ENCODE measurements around the gene MYH8.

The MYH8 gene

GRCh38 chr17:10421900-10422542 is at the start of gene MYH8:
Gene MYH8, minus strand, starts transcription at chr17:10421950. Its CDS starts 1,723 bp downstream, at chr17:10420227.
- DNase-seq (ENCODE audit: low read depth in 2 of 2), result no peak

GRCh38 chr17:10469459-10469858 is 47.7 kb upstream of the MYH8 start, which contains the start of gene MYH4:
Gene MYH4, minus strand, starts transcription at chr17:10469559. Its CDS starts 2,814 bp downstream, at chr17:10466745.
- DNase-seq (ENCODE audit: low read depth in 2 of 2), result no peak

DNA sequence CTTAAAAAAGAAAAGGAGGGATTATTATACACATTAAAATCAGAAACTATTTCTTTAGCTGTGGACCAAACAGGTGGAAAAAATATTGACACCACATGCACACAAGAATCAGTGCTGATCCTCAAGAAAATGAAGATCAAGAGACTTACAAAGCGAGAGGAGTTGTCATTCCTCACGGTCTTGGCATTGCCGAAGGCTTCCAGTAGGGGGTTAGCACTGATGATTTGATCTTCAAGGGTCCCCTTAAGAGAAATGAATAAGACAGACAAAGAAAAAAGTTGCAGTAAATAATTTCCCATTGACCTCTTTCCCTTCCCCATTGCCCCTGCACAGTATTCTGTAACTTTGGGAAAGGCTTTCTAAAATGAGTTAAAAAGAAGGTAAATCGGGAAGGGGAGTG is 41.7 kb upstream of the MYH8 start:
- no peak for DNase-seq (ENCODE audit: low read depth in 2 of 2)

GRCh38 chr17:10460062-10460461 is 38.3 kb upstream of the MYH8 start:
- no peak for DNase-seq (ENCODE audit: low read depth in 2 of 2)

- no peak for DNase-seq (ENCODE audit: low read depth in 2 of 2)
These were observed 37.0 kb upstream of the MYH8 start for GRCh38 chr17:10458701-10459100.

GRCh38 chr17:10457952-10458351 is 36.2 kb upstream of the MYH8 start:
- DNase-seq (ENCODE audit: low read depth in 2 of 2), result no peak

DNA sequence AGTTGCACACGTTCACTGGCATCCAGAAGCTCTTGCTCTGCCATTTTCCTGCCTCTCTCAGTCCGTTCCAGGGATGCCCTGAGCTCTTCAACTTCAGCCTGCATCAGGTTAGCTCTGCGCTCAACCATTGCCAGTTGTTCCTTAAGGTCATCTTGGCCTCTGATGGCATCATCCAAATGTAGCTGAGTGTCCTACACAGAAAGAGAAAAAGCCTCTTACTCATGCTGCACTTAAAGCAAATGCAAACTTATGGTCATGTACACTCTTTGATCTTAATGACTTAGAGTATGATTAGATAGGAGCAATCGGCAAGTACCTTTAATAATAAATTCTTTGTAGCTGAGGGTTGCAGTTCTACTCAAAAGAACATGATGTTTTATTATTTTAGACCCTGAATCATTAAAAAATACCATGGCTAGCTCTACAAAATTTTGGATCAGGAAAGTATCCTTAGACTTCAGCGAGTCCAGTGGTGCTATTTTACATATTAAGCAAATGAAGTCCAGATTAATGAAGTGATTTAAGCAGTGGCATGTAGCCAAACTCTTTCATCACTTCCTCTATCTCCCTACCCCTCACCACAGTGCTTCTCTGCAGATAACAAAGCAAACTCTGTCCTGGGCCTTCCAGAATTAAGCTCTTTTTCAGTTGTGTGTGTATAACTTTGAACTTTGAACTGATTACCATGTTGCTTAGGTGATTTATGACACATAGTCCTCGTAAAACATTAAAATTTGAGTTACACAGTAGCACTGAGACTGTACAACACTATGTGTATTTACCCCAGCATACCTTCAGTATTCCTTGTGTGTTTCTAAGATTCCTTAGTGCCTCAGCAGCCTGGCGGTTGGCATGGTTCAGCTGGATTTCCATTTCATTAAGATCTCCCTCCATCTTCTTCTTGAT is 25.5 kb upstream of the MYH8 start:
- no peak for DNase-seq (ENCODE audit: low read depth in 2 of 2)

GRCh38 chr17:10439816-10440215 is 18.1 kb upstream of the MYH8 start:
- no peak for DNase-seq (ENCODE audit: low read depth in 2 of 2)

DNA sequence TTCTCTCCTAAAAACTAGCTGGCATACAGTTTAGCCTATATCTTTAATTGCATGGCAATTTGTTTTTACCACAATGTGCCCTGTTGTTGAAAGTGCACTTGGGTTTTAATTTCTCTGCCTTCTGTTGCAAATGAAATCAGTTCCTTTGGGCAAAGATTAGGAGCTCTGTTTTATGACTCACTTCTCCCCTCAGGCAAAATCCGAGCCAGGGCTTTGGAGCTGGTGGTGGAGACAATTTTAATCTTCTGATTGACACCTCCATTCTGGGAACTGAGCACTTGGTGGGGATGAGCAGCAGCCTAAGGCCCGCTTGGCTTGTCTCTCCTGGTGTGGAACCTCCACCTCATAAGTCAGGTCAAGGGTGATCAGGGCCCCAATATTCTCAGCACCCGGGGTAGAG is 13.3 kb upstream of the MYH8 start:
- DNase-seq (ENCODE audit: low read depth in 2 of 2), result no peak

DNA sequence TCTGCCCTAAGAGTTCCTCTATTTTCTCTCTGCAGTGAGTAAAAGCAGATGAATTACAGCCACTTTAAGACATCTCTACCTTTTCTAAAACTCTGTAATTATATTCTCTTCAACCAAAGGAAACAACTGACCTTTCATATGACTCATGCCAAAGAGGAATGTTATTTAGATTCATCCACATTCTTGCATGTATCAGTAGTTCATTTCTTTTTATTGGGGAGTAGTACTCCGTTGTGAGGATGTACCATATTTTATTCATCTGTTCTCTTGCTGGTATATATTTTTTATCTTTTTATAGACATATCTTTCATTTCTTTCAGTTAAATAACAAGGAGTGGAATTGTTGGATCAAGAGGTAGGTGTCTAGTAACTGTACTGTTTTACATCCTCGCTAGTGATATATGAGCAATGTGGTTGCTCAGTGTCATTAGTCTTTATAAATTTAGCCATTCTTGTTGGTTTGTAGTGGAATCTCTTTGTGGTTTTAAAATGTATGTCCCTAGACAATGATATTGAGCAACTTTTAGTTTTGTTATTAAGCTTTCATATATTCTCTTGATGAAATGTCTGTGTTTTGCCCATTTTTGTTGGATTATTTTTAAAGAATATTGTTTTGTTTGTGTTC is 7.8 kb upstream of the MYH8 start:
- no peak for DNase-seq (ENCODE audit: low read depth in 2 of 2)

DNA sequence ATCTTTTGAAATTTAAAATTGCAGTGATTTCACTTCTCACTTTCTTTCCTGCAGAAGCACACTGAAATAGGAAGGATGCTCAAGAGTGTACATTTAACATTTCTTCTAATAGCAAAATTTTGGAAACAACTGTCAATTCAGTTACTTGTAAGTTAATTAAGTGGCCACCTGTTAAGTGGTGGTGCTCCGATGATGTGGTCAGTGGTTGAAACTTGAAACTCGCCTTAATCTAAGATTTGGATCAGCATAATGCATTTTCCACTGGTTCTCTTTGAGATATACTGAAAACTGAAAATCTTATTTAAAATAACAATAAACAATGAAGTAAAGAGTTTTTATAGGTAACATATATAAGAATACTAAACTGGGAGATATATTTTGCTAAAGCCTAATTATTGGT is 7.0 kb upstream of the MYH8 start:
- DNase-seq (ENCODE audit: low read depth in 2 of 2), result no peak

- no peak for DNase-seq (ENCODE audit: low read depth in 2 of 2)
These were observed 539 bp downstream of the MYH8 start for GRCh38 chr17:10421211-10421610.

DNA sequence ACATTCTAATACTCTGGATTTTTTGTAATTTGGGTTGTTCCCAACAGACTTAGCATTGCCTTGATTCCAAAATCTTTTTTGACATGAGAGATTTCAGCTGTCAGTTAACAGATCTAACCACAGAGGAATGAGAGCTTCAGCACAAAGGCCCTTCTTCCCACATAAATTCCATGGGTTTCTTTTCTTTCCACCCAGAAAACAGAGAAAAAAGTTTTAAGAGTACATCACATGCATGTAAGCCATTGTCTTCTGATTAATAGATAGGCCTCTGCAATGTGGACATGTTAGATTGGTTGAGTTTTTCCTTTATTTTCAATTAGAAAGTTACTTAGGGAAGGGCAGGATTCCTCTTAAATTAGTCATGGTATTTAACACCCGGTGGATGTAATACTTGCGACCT is 939 bp downstream of the MYH8 start:
- no peak for DNase-seq (ENCODE audit: low read depth in 2 of 2)

DNA sequence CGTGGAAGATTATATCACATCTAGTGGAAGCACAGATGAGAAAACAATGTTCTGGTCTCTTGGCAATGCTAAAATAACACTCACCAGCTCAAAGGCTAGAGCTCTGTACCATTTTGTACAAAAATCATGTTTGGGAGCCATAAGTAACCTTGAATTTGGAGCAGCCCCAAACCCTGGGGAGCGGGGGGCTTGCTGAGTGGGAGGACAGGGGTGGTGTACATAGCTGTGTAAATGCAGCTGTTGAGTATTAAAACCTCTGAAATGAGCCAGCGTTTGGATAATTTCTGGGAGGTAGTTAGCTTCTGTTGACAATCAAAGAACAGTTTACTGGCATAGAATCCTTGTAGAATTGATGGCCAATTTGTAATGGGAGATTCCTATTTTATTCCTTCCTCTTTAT is 4.3 kb downstream of the MYH8 start:
- no peak for DNase-seq (ENCODE audit: low read depth in 2 of 2)

DNA sequence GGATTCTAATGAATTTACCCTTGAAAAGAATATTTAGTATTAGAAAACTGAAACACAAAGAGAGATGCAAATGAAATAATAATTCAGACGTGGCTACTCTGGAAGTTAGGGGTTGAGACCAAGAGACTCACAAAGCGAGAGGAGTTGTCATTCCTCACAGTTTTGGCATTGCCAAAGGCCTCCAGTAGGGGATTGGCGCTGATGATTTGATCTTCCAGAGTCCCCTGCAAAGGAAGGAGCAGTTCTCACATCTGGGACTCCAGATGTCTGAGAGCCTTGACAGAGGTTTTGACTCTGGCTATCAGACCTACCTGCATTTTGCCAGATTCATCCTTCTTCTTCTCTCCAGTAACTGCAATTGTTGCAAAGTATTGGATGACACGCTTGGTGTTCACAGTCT is 6.6 kb downstream of the MYH8 start:
- DNase-seq (ENCODE audit: low read depth in 2 of 2), result no peak

DNA sequence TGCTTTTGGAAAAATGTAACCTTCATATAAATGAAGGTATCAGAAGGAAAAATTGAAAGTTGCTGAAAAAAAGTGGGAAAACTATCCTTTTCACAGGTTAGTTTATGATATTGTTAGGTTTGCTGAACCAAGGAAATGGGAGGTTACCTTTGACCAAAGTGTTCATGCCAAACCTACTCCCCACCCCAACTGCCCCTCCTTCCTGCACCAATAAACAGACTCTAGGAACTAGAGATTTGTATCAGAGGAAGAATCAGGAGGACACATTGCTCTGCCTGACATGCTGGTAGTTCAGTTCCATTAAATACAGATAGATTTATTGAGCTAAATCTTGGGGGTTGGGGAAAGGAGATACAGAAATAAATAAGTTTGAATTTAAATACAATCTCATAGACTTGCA is 18.2 kb downstream of the MYH8 start:
- no peak for DNase-seq (ENCODE audit: low read depth in 2 of 2)

GRCh38 chr17:10398352-10398751 is 23.4 kb downstream of the MYH8 start:
- no peak for DNase-seq (ENCODE audit: low read depth in 2 of 2)

DNA sequence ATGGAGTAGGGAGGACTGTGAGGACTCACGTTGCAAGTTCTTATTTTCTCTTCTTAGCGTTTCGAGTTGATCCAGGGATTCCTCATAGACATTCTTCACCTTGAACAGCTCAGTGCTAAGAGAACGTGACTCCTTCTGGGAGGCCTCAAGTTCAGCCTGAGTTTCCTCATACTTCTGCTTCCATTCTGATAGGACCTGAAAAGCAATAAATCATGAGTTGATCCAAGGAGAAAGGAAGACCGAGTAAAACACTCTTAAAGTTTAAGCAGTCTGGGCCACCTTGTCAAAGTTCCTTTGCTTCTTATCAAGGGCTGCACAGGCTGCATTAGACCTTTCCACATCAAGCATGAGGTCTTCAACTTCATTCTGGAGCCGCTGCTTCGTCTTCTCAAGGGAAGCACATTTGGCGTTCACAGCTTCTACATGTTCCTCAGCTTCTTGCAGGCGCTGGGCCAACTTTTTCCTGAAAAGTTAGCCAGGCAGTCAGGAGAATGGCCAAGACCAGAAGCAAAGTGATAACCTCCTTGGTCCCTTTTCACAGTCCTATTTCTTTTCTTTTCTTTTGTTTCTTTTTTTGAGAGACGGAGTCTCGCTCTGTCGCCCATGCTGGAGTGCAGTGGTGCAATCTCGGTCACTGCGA is 25.1 kb downstream of the MYH8 start:
- DNase-seq (ENCODE audit: low read depth in 2 of 2), result no peak

DNA sequence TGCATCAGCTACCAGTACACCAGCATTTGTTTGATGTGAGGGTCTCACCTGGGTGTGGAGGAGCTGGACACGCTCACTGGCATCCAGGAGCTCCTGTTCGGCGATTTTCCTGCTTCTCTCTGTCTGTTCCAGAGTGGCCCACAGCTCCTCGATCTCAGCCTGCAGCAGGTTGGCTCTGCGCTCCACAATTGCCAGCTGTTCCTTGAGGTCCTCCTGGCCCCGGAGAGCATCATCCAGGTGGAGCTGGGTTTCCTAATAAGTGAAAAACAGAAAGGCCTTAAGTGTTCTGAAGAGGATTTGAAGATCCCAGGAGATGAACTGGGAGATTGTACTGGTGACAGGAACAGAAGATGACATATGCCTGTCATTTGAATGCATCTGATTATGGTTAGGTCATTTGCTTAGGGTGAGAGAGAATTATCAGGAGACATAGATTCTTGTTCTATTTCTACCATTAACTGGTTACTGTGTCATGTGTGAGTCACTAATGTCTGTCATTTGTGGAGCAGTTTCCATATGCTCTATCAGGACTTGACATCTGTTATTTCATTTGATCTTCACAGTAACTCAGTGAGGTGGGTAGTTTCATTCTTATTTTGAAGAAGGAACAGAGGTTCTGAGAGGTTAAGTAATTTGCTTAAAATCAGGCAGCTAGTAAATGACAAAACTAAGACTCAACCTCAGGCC is 27.4 kb downstream of the MYH8 start:
- DNase-seq (ENCODE audit: low read depth in 2 of 2), result no peak

- DNase-seq (ENCODE audit: low read depth in 2 of 2), result no peak
These were observed 28.9 kb downstream of the MYH8 start for GRCh38 chr17:10392880-10393279.

GRCh38 chr17:10385871-10386270 is 35.9 kb downstream of the MYH8 start:
- DNase-seq (ENCODE audit: low read depth in 2 of 2), result no peak

GRCh38 chr17:10384175-10384574 is 37.6 kb downstream of the MYH8 start:
- DNase-seq (ENCODE audit: low read depth in 2 of 2), result no peak
